Cardiac muscle cell (in vitro differentiated cells and primary cell): ENCODE measurements around the gene KLHL12. TPM values are rescaled to one million over a fixed set of nuclear protein-coding genes. Genes with fewer than 3 reads are reported as not detected.
"Not testable (repeated sequence)": the region's sequence is repeated elsewhere in the genome, so short reads cannot be mapped to it uniquely, and the experiment has no call there.

Experiments used
- DNase-seq, 2 donors: peaks; one replicate each; pipeline versions ENCODE4 v3.0.0 to v3.0.0-alpha.2; 2010 to 2017; ENCODE audit warnings: low read depth in 1 of 2, low spot score in 1 of 2
- H3K27ac ChIP-seq: fragments of 200-600 bp; sonication (generic); 2 replicates; pipeline ENCODE4 v1.5.1; 2016
- H3K27me3 ChIP-seq: fragments of 200-600 bp; sonication (generic); 2 replicates; pipeline ENCODE4 v1.6.0; 2016; ENCODE audit warnings: control low read depth
- H3K36me3 ChIP-seq: fragments of 200-600 bp; sonication (generic); 2 replicates; pipeline ENCODE4 v1.5.1; 2016; ENCODE audit warnings: control low read depth
- H3K4me1 ChIP-seq: fragments of 200-600 bp; sonication (generic); 2 replicates; pipeline ENCODE4 v1.8.1; 2017; ENCODE audit warnings: low read depth, mild to moderate bottlenecking, mixed run types
- H3K4me3 ChIP-seq: fragments of 200-600 bp; sonication (generic); 2 replicates; pipeline ENCODE4 v1.5.1; 2016; ENCODE audit warnings: mild to moderate bottlenecking
- H3K9me3 ChIP-seq: fragments of 200-600 bp; sonication (generic); 2 replicates; pipeline ENCODE4 v1.5.1; 2017; ENCODE audit warnings: low read depth, mild to moderate bottlenecking, control low read depth
- polyA plus RNA-seq: library from polyadenylated mRNA; unstranded; fragments of >200 nt; fragmentation: Nextera tagmentation; extraction: Ambion mirVana; gene quantifications from 2 replicates; pipeline ENCODE4 v1.2.1, GENCODE V29; 2016
- total RNA-seq: library from RNA; depleted of rRNA; stranded (reverse); fragments of >200 nt; gene quantifications from 2 replicates; pipeline ENCODE4 v1.2.3, GENCODE V29; 2016
- TF ChIP-seq, protein P1 (sequence below): IDR thresholded peaks from 2 replicates; pipeline ENCODE4 v1.5.1; 2012; ENCODE audit warnings: low read depth, mild to moderate bottlenecking, low read length

The KLHL12 gene
- total and polyA plus RNA-seq, 2 experiments from 2014 or later, result 24.4 to 42.0 TPM

GRCh38 chr1:202938287-202938925, 11.4 kb upstream of the KLHL12 start:
- Histone ChIP-seq H3K36me3 (peaks cover 29% of the 10 kb centered on the region), H3K4me3 (no peak overlapping the region), H3K27me3 (no peaks in the 10 kb centered on the region), H3K4me1 (no peaks in the 10 kb centered on the region), H3K9me3 (no peaks in the 10 kb centered on the region), H3K27ac (no peak overlapping the region)
- peak in 1 of 2 donors; percentile 6 for DNase-seq
- TF ChIP-seq, protein P1, sequence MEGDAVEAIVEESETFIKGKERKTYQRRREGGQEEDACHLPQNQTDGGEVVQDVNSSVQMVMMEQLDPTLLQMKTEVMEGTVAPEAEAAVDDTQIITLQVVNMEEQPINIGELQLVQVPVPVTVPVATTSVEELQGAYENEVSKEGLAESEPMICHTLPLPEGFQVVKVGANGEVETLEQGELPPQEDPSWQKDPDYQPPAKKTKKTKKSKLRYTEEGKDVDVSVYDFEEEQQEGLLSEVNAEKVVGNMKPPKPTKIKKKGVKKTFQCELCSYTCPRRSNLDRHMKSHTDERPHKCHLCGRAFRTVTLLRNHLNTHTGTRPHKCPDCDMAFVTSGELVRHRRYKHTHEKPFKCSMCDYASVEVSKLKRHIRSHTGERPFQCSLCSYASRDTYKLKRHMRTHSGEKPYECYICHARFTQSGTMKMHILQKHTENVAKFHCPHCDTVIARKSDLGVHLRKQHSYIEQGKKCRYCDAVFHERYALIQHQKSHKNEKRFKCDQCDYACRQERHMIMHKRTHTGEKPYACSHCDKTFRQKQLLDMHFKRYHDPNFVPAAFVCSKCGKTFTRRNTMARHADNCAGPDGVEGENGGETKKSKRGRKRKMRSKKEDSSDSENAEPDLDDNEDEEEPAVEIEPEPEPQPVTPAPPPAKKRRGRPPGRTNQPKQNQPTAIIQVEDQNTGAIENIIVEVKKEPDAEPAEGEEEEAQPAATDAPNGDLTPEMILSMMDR, result no peak

DNA sequence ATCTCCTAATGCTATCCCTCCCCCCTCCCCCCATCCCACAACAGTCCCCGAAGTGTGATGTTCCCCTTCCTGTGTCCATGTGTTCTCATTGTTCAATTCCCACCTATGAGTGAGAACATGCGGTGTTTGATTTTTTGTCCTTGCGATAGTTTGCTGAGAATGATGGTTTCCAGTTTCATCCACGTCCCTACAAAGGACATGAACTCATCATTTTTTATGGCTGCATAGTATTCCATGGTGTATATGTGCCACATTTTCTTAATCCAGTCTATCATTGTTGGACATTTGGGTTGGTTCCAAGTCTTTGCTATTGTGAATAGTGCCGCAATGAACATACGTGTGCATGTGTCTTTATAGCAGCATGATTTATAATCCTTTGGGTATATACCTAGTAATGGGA, 9.4 kb upstream of the KLHL12 start:
- H3K27ac ChIP-seq, H3K4me3 ChIP-seq, DNase-seq, H3K27me3 ChIP-seq, H3K4me1 ChIP-seq, H3K9me3 ChIP-seq: not testable (repeated sequence)
- H3K36me3 ChIP-seq, result peaks cover 15% of the 10 kb centered on the region

- Histone ChIP-seq H3K27ac (no peak overlapping the region), H3K36me3 (peaks cover 9% of the 10 kb centered on the region), H3K4me3 (no peak overlapping the region), H3K27me3 (no peaks in the 10 kb centered on the region), H3K4me1 (no peaks in the 10 kb centered on the region), H3K9me3 (no peaks in the 10 kb centered on the region)
- TF ChIP-seq, protein P1, result no peak
- no peak for DNase-seq
Observed at GRCh38 chr1:202935844-202936243, 8.8 kb upstream of the KLHL12 start.

DNA sequence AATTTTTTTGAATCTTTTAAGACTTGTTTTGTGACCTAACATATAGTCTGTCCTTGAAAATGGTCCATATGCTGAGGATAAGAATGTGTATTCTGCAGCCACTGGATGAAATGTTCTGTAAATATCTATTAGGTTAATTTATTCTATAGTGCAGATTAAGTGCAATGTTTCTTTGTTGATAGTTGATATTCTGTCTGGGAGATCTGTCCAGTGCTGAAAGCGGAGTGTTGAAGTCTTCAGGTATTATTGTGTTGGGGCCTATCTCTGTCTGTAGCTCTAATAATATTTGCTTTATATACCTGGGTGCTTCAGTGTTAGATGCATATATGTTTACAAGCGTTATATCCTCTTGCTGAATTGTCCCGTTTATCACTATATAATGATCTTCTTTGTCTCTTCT, 7.7 kb upstream of the KLHL12 start:
- Histone ChIP-seq H3K36me3 (peaks cover 4% of the 10 kb centered on the region), H3K27me3 (no peaks in the 10 kb centered on the region), H3K9me3 (no peaks in the 10 kb centered on the region), H3K4me1 (no peaks in the 10 kb centered on the region), H3K4me3 (no peak overlapping the region), H3K27ac (no peak overlapping the region)
- TF ChIP-seq, protein P1, result no peak
- no peak for DNase-seq

DNA sequence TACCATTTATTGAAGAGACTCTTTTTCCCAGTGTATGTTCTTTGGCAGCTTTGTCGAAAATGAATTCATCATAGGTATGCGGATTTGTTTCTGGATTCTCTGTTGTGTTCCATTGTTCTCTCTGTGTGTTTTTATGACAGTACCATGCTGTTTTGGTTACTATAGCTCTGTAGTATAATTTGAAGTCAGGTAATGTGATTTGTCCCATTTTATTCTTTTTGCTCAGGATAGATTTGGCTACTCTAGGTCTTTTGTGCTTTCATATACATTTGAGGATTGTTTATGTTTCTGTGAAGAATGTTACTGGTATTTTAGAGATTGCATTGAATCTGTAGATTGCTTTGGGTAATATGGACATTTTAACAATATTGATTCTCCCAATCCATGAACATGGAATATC, 5.4 kb upstream of the KLHL12 start:
- H3K9me3 ChIP-seq, result no peaks in the 10 kb centered on the region

GRCh38 chr1:202923533-202923932, 3.5 kb downstream of the KLHL12 start:
- Histone ChIP-seq H3K9me3 (no peaks in the 10 kb centered on the region), H3K4me1 (no peaks in the 10 kb centered on the region), H3K36me3 (peaks cover 23% of the 10 kb centered on the region), H3K27me3 (no peaks in the 10 kb centered on the region), H3K4me3 (no peak overlapping the region), H3K27ac (no peak overlapping the region)
- no peak for DNase-seq
- TF ChIP-seq, protein P1, result no peak

More for the DNA sequence above, 5.4 kb upstream of the KLHL12 start:
- no peaks in the 10 kb centered on the region for H3K27me3 ChIP-seq
- no peak overlapping the region for H3K4me3 ChIP-seq
- H3K36me3 ChIP-seq, result no peaks in the 10 kb centered on the region
- H3K4me1 ChIP-seq, result no peaks in the 10 kb centered on the region
- H3K27ac ChIP-seq, result no peak overlapping the region
- DNase-seq, result no peak
- TF ChIP-seq, protein P1, result no peak
